Sigmoid colon (tissue), 7 donors: ENCODE data around the gene C2CD5. TPM values are rescaled to one million over a fixed set of nuclear protein-coding genes. Genes with fewer than 3 reads are reported as not detected.
"Not testable (repeated sequence)": the region's sequence is repeated elsewhere in the genome, so short reads cannot be mapped to it uniquely, and the experiment has no call there.

Experiments
- DNase-seq: peaks from one replicate; pipeline ENCODE4 v3.0.0-alpha.2; 2019
- H3K27ac ChIP-seq, 4 donors: fragments of 200-600 bp; sonication (generic); one replicate each; pipeline ENCODE4 v1.5.1; 2016 to 2019; ENCODE audit warnings: mild to moderate bottlenecking in 1 of 4
- H3K27me3 ChIP-seq, 3 donors: fragments of 200-600 bp; sonication (generic); one replicate each; pipeline ENCODE4 v1.5.1; 2019; ENCODE audit warnings: mild to moderate bottlenecking in 1 of 3
- H3K36me3 ChIP-seq, 4 donors: fragments of 200-600 bp; sonication (generic); one replicate each; pipeline ENCODE4 v1.5.1; 2016 to 2019
- H3K4me1 ChIP-seq, 4 donors: fragments of 200-600 bp; sonication (generic); one replicate each; pipeline ENCODE4 v1.5.1; 2017 to 2019
- H3K4me3 ChIP-seq, 4 donors: fragments of 200-600 bp; sonication (generic); one replicate each; pipeline ENCODE4 v1.5.1; 2017 to 2019; ENCODE audit warnings: mild to moderate bottlenecking in 2 of 4, moderate library complexity in 1 of 4
- H3K9me3 ChIP-seq, 4 donors: fragments of 200-600 bp in 3 of 4; sonication (generic) in 3 of 4; one replicate each; pipeline versions ENCODE4 v1.5.1 to v1.6.1; 2013 to 2019
- EP300 ChIP-seq, 4 donors: sonication (generic); formaldehyde crosslinking; IDR thresholded peaks; one replicate each; pipeline ENCODE4 v1.6.1; 2017; ENCODE audit warnings: antibody characterized with exemption in 4 of 4
- POLR2A ChIP-seq, 2 donors: fragments of 450-650 bp; IDR thresholded peaks; one replicate each; pipeline ENCODE4 v1.6.1; 2016; ENCODE audit warnings: antibody characterized with exemption in 2 of 2, mild to moderate bottlenecking in 2 of 2, moderate library complexity in 2 of 2
- POLR2AphosphoS5 ChIP-seq, 4 donors: sonication (generic); formaldehyde crosslinking; IDR thresholded peaks; one replicate each; pipeline ENCODE4 v1.6.1; 2017; ENCODE audit warnings: antibody characterized with exemption in 4 of 4
- WGBS, 2 donors: extraction: QIAGEN DNeasy Blood & Tissue Kit; methylation state at CpG; one replicate each; pipeline ENCODE4 v1.1.7; 2013; 5-methylcytosine and 5-hydroxymethylcytosine counted together
- intact Hi-C: fragments of 100-400 bp; cut with DNase I; formaldehyde crosslinking; loops from one replicate; pipeline ENCODE4 v1.15.1; 2023
- polyA plus RNA-seq, 3 donors: library from polyadenylated mRNA; stranded (reverse); fragments of 200-250 nt; gene quantifications; one replicate each; pipeline ENCODE4 v1.2.3, GENCODE V29; 2013
- total RNA-seq, 4 donors: library from RNA; depleted of rRNA; stranded (reverse); fragments of >200 nt; gene quantifications; one replicate each; pipeline ENCODE4 v1.1.0, GENCODE V29; 2016
- TF ChIP-seq, protein P1 (sequence below), 4 experiments: fragments of 450-650 bp in 3 of 4; fragments of 200-600 bp in 1 of 4; IDR thresholded peaks; one replicate each; pipeline ENCODE4 v1.5.1; 2016 to 2019; ENCODE audit warnings: antibody characterized with exemption in 4 of 4, mild to moderate bottlenecking in 3 of 4, moderate library complexity in 2 of 4
- donor health status: healthy with polysubstance abuse.
- donor health status: Bipolar disorder and iron deficiency.
- donor health status: healthy.

Gene C2CD5
- total and polyA plus RNA-seq, 7 donors, result 21.6 to 60.1 (median 40.7) TPM

DNA sequence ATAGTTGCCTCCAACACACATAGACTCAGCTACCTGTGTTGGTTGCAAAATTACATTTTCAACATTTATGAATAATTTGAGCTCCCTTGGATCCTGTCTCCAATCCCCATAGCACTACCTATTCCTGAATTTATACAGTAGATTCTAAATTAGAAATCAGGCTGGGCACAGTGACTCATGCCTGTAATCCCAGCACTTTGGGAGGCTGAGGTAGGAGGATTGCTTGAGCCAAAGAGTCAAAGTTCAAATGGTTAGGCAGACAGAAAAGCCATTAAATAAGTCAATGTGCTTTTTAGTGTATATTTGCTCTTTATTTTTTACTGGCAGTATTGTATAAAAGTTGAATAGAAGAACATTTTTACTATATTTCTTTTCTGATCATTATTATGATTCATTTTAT lies 24.9 kb upstream of the C2CD5 start:
- Histone ChIP-seq H3K4me1 (no peaks in the 10 kb centered on the region), H3K36me3 (no peaks in the 10 kb centered on the region), H3K27me3 (no peaks in the 10 kb centered on the region), H3K9me3 (no peaks in the 10 kb centered on the region), H3K27ac (no peak overlapping the region), H3K4me3 (no peak overlapping the region)
- intact Hi-C loops, result no loop called here
- TF ChIP-seq EP300 (IDR thresholded peaks at IDR 0.05) (no peak), POLR2AphosphoS5 (IDR thresholded peaks at IDR 0.05) (no peak), POLR2A (IDR thresholded peaks at IDR 0.05) (no peak)
- TF ChIP-seq, protein P1, sequence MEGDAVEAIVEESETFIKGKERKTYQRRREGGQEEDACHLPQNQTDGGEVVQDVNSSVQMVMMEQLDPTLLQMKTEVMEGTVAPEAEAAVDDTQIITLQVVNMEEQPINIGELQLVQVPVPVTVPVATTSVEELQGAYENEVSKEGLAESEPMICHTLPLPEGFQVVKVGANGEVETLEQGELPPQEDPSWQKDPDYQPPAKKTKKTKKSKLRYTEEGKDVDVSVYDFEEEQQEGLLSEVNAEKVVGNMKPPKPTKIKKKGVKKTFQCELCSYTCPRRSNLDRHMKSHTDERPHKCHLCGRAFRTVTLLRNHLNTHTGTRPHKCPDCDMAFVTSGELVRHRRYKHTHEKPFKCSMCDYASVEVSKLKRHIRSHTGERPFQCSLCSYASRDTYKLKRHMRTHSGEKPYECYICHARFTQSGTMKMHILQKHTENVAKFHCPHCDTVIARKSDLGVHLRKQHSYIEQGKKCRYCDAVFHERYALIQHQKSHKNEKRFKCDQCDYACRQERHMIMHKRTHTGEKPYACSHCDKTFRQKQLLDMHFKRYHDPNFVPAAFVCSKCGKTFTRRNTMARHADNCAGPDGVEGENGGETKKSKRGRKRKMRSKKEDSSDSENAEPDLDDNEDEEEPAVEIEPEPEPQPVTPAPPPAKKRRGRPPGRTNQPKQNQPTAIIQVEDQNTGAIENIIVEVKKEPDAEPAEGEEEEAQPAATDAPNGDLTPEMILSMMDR (IDR thresholded peaks at IDR 0.05), result no peak
- DNase-seq, result no peak

DNA sequence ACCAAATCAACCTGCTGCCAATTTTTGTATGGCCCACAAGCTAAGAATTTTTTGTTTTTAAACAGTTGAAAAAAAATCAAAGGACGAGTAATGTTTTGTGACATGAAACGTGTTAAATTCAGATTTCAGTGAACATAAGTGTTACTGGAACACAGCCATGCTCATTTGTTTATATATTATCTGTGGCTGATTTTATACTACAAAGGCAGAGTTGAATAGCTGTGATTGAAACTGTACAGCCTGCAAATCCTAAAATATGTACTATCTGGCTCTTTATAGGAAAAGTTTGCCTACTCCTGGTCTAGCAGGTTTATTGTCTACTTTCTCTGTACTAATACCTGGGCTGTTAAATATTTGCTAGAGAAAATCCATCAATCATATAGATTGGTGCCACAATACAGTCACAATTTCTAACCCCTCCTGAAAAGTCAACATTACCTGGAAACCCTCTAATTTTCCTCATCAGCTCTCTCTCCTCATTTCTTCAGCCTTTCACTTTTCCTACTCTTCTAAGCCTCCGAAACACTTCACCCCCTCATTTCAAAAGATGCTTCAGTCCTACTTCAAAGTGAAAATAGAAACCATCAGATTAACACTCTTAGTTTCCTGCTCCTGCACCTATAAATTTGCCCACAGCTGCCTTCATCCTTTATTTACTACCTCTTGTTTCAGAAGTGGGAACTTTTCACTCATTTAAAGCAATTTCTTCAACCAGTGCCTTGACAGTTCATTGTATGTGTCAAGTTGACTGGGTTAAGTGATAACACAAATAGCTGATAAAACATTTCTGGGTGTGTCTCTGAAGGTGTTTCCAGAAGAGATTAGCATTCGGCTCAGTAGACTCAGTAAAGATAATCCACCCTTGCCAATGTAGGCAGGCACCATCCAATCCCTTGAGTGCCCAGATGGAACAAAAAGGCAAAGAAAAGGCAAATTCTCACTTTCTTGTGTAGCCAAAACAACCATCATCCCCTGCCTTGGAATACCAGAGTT lies 18.0 kb upstream of the C2CD5 start:
- WGBS, 2 donors, result 12 to 52% methylated on average over 4 of the region's 4 CpGs
- Histone ChIP-seq H3K36me3 (no peaks in the 10 kb centered on the region), H3K27me3 (no peaks in the 10 kb centered on the region), H3K9me3 (no peaks in the 10 kb centered on the region), H3K4me1 (no peaks in the 10 kb centered on the region), H3K4me3 (no peak overlapping the region), H3K27ac (no peak overlapping the region)
- DNase-seq, result no peak
- TF ChIP-seq POLR2AphosphoS5 (IDR thresholded peaks at IDR 0.05) (no peak), POLR2A (IDR thresholded peaks at IDR 0.05) (no peak), EP300 (IDR thresholded peaks at IDR 0.05) (no peak)
- TF ChIP-seq, protein P1 (IDR thresholded peaks at IDR 0.05), result no peak
- intact Hi-C loops, result no loop called here

DNA sequence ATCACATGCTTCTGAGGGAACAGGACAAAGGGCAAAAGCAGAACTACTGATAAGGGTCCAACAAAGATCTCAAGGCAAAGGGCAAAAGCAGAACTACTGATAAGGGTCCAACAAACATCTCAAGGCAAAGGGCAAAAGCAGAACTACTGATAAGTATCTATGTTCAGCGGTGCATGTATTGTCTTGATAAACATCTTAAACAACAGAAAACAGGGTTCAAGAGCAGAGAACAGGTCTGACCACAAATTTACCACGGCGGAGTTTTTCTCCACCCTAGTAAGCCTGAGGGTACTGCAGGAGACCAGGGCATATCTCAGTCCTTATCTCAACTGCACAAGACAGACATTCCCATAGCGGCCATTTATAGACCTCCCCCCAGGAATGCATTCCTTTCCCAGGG lies 10.4 kb upstream of the C2CD5 start:
- H3K9me3 ChIP-seq, H3K36me3 ChIP-seq, H3K4me1 ChIP-seq, H3K4me3 ChIP-seq, DNase-seq, H3K27ac ChIP-seq, intact Hi-C loops, H3K27me3 ChIP-seq: not testable (repeated sequence)
- 88 to 89% methylated on average over 4 of the region's 4 CpGs for WGBS, 2 donors

DNA sequence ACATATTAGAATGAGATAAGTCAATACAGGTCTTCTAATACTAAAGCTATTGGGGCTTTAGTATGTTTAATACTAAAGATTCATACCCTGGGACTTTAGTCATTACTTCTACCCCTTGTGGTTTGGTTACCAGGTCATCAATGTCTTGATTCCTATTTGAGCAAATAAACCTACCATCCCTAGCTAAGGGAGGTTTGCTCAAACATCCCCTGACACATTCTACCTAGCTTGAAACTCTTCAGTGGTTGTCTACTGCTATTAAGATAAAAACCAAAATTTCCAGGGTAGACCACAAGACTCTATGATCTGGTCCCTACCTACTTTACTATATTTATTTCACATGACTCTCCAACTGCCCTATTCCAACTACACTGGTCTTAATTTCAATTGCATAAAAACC lies 7.3 kb upstream of the C2CD5 start:
- intact Hi-C loops, result no loop called here
- TF ChIP-seq EP300 (IDR thresholded peaks at IDR 0.05) (no peak), POLR2AphosphoS5 (IDR thresholded peaks at IDR 0.05) (no peak), POLR2A (IDR thresholded peaks at IDR 0.05) (no peak)
- TF ChIP-seq, protein P1 (IDR thresholded peaks at IDR 0.05), result no peak
- H3K9me3 ChIP-seq, result peaks cover 0 to 6% (median 3%) of the 10 kb centered on the region in 4 donors
- no peak overlapping the region for H3K27ac ChIP-seq
- H3K36me3 ChIP-seq, result no peaks in the 10 kb centered on the region
- no peak overlapping the region for H3K4me3 ChIP-seq
- H3K4me1 ChIP-seq, result no peaks in the 10 kb centered on the region
- no peak for DNase-seq
- H3K27me3 ChIP-seq, result no peaks in the 10 kb centered on the region

DNA sequence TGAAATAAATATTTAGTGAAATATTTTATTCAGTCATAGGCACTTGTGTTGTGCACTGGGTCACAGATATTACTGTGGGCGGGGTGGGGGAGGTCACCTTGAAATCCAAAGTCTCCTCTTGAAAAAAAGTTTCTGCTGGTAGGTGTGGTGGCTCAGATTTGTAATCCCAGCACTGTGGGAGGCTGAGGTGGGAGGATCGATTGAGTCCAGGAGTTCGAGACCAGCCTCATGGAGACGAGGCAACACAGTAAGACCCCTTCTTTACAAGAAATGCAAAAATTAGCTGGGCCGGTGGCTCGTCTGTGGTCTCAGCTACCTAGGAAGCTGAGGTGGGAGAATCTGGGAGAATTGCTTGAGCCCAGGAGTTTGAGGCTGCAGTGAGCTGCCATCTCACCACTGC lies 913 bp upstream of the C2CD5 start:
- Histone ChIP-seq H3K36me3 (no peaks in the 10 kb centered on the region), H3K4me3 (no peak overlapping the region), H3K4me1 (peaks cover 0 to 29% (median 26%) of the 10 kb centered on the region in 4 donors), H3K9me3 (no peaks in the 10 kb centered on the region), H3K27me3 (no peaks in the 10 kb centered on the region), H3K27ac (peak overlapping the region in 1 of 4 donors; percentile 93)
- WGBS, 2 donors, result 97% methylated on average over 6 of the region's 6 CpGs
- TF ChIP-seq EP300 (IDR thresholded peaks at IDR 0.05) (no peak), POLR2A (IDR thresholded peaks at IDR 0.05) (no peak)
- no peak for DNase-seq
- intact Hi-C loops, result no loop called here
